SK-N-SH treated with all-trans-retinoic acid at 6 μM for 48 hours (cell line): ENCODE measurements around the gene PHKG2.

Source experiments
- CSDC2 ChIP-seq: fragments of 250-450 bp; sonication (Bioruptor Pico); IDR thresholded peaks from 2 replicates; pipeline ENCODE4 v1.5.0; 2020; ENCODE audit warnings: mild to moderate bottlenecking, moderate library complexity
- OSR1 ChIP-seq: fragments of 250-450 bp; sonication (Bioruptor Pico); IDR thresholded peaks from 2 replicates; pipeline ENCODE4 v1.8.0; 2022; ENCODE audit warnings: moderate library complexity, mild to moderate bottlenecking, inconsistent platforms

- TF ChIP-seq OSR1 (CRISPR knock-in tag) (no peak), CSDC2 (no peak)
Observed at GRCh38 chr16:30720086-30720485, 28.1 kb upstream of the PHKG2 start.
